ENCODE data around the gene ORM1.
"Not testable (repeated sequence)": the region's sequence is repeated elsewhere in the genome, so short reads cannot be mapped to it uniquely, and the experiment has no call there.

ORM1 gene

DNA sequence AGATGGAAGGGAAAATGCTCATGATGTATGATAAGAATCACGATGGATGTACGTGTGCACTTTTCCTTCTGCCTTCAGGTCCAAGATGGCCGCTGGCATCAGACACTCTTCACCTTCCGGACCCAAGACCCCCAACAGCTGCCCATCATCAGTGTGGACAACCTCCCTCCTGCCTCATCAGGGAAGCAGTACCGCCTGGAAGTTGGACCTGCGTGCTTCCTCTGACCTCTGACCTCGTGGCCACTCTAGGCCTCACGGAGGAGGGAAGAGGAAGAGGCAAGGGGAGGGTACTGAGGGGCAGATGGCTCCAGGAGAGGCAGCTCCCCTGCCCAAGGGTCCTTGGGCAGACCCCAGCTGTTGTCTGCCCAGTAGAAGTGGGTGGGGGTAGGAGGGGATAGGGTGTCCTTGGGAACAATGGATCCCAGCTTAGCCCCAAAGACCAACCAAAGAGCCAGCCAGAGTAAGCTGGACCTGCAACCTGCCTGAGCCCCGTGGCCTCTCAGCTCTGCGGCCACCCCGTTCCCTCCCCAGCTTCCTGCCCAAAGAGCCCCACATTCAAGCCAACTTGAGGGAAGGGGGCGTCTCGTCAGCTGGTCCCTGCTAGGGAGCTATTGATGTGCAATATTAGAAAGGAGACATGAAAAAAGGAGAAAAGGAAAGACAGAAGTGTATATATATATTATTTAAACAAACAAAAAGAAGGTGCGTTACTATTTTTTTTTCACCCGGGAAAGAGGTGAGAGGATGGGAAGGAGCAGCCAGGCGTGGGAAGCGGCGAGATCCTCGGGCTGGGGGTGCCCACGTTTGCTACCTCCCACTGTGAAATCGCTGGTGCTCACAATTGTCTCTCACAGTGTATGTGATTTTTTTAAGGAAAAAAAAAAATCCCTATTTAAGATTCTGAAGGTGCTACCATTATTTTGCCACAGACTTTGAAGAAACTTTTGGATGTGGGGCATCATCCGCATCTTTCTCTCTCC lies 12.1 kb upstream of the ORM1 start:
- no peak for DNase-seq

DNA sequence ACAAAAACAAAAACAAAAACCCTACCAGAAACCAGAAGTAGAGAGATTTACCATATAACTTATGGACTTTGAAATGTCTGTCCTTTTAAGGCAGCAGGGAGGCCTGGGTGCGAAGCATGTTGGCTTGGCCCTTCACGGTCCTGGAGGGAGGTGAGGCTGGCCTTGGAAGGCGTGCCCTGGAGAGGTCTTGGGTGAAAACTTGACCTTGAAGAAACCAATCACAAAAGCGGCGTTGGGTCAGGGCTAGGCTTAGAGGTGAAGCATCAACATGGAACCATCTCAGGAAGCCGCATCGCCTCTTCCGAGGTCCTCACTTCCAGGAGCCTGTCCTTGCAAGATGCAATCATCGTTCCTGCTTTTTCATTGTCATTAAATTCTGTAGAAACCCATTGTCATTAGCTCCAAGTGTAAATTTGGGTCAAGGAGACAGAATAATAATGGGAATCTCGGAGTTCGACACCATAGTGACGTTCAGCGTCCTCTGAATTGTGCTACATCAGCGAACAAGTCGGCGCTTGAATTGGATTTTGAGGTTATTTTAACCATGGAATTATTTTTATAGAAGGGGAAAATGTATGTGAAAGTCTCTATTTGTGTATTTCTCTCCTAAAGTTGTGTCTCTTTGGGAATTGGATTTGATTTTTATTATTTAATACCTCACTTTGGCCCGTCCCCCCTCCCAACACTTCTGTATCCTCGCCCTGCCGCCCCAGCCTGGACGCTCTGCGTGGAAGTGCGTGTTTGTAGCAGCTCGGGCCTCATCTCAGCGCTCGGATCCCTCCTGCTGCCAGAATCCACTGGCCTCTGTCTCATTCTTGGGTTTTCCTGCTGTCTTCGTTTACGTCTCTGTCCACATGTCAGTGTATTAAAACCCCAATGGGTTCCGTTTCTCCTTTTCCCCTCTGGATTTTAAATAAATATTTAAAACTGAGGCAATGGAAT lies 11.1 kb upstream of the ORM1 start:
- DNase-seq: no peak

DNA sequence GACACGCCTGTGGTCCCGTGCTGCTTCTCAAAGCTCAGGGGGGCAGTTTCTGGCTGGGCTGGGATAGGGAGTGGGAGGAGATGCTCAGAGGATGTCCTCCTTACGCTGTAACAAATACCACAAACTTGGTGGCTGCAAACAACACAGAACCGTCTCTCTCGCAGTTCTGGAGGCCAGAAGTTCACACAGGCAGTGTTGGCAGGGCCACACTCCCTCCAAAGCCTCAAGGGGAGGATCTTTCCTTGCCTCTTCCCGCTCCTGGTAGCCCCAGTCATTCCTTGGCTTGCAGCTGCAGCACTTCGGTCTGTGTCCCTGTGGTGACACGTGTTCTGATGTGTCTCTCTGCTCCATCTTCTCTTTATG lies 10.4 kb upstream of the ORM1 start:
- DNase-seq: no peak

DNA sequence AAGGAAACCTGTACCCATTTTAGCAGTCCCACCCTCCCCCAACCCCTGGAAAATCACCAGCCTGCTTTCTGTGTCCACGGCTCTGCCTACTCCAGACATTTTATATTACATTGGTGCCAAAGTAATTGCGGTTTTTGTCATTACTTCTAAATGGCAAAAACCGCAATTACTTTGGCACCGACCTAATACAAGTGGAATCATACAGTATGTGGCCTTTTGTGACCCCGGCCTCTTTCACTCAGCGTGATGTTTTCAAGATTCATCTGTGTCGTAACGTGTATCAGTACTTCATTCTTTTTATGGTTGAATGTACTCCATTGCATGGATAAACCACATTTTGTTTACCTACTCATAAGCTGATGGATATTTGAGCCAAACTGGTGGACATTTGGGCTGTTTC lies 9.7 kb upstream of the ORM1 start:
- DNase-seq: no peak

DNA sequence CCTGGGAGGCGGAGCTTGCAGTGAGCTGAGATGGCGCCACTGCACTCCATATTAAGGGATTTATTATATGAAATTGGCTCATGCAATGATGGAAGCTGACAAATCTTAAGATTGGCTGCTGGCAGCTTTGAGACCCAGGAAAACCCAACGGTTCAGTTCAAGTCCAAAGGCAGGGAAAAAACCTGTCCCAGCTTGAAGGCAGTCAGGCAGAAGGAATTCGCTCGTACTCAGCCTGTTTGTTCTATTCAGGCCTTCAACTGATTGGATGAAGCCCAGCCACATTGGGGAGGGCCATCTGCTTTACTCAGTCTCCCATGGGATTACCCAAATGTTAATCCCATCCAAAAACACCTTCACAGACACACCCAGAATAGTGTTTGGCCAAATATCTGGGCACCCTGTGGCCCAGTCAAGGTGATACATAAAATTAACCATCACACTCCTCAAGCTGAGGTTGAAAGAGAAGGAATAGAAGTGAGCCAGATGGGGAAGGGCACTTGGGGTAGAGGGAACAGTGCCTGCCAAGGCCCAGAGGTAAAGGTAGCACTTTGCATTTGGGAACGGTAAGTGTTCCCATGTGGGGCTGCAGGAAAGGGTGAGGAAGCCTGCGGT lies 8.5 kb upstream of the ORM1 start:
- no peak for DNase-seq

DNA sequence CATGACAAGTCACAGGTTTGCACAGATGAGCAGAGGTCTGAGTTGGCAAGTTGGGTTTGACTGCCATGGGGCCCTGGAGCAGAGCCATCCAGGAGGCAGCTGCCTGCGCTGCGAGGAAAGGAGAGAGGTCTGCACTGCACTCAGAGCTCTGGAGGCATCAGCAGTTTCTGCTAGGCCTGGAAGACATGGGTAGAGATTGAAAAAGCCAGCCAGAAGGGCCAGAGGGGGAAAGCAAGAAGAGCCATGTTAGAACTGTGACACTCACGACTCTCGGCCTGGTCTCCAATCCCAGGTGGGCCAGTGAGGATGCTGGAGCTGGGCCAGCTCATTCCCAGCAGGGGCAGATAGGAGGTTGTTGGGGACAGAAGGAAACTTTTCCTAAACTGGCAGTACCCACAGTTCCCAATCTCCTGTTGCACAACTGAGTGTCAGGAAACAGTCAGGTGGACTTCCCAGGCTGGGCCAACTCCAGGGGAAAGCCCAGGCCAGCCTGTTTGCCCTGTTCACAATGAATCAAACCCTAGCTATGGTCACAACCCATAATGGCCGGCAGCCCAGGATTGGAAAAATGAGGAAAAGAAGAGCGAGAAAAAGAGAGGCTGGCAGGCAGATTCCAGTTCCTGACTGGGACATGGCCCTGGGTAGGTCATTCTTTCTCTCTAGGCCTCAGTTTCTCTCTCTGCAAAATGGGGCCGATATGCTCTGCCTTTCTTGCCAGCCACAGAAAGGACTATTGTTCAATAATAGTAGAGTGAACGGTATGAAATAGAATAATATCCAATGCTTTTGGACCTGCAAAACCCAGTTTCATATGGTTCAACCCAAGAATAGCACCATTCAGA lies 7.8 kb upstream of the ORM1 start:
- DNase-seq: no peak

DNA sequence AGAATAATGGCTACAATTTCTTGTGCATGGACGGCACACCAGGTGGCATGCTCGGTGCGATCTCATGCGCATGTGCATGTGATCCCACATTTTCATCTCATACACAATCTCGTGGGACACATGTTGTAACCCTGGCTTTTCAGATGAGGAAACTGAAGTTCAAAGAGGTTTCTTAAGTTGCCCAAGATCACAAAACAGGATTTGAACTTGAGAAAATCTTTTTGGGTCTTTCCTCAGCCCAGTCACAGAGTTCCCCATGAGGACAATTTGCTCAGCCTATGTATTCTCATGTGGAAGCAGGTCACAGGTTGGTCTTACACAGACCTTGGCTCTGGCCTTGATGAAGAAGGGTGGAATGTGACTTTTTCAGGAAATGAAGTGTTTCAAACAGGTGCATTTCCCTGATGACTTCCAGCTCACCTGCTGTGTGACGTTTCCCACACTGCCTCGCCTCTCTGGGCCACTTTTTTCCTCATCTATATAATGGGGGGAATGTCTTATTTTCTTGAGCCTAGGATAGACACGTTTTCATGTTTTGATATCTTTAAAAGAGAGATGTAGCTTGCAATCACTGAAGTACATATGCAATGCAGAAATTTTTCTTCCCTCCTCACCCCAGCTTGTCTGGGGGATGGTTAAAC lies 7.1 kb upstream of the ORM1 start:
- DNase-seq: no peak

DNA sequence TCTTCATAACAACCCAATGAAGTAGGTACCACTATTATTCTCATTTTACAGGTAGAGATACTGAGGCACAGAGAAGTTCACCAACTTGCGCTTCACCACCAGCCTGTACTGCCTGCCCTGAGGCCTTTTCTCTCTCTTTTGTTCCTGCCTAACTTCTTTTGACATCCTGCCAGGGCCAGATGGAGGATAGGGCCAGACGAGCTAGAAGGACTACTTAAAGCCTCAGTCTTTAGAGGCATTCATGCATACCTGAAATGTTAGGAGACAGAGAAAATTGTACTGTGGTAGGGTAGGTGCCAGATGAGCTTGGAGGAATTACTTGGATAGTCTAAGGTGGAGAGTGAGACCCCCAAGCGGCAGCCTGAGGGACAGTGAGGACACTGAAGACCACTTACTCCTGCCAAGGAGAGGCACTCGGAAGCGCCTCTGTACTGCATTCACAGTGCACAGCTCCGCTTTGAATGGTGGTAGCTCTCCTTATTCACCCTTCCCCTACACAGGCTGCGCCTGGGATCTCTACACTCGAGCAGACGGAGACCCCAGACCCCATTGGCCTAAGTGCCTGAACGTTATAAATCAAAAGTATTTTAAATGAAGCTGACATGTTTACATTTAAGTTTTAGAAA lies 6.2 kb upstream of the ORM1 start:
- no peak for DNase-seq

DNA sequence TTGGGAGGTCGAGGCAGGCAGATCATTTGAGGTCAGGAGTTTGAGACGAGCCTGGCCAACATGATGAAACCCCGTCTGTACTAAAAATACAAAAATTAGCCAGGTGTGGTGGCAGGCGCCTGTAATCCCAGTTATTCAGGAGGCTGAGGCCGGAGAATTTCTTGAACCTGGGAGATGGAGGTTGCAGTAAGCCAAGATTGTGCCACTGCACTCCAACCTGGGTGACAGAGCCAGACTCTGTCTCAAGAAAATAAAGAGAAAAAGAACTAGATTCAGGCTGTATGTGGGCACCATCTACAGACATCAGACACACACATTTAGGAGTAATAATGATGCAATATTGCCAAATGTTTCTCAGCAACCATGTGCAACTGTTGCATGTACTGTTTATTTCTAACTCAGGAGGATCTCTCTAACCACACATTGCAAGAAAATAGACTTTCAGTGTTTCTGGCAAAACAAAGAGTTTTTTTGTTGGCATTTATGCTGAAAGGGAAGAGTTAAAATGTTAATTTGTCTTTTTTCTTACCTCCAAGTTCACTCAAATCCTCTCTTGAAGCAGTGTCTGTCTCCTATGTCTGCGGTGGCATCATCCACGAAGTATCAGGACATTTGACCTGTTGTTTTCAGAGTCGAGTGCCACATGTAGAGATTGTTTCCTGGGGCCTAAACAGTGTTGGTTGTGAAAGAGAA lies 5.1 kb upstream of the ORM1 start:
- no peak for DNase-seq

DNA sequence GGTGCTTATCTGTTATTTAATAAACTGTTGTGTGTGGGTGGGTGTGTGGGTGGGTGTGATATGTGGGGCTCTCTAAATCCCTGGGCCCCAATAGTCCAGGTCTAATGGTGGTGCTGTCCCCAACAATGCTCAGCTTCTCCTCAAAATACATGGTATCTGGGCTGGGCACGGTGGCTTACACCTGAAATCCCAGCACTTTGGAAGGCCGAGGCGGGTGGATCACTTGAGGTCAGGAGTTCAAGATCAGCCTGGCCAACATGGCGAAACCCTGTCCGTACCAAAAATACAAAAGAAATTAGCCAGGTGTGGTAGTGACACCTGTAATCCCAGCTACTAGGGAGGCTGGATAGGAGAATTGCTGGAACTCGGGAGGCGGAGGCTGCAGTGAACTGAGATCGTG lies 4.5 kb upstream of the ORM1 start:
- DNase-seq: no peak

DNA sequence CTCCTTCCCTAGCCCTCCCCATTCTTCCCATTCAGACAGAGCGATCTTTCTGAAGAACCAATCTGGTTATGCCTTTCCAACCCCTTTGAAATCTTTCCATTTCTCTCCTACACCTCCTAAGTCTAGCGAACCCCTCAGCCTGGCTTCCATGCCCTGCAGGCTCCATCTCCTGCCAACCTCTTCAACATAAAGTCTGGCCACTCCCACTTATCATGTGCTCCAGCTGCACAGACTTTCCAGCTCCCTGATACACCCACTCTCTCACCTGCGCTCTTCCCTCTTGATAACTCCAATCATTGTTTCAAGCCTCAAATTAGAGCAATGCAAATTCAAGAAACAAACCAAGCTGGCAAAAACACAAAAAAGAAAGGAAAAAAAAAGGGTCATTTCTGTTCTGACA lies 3.8 kb upstream of the ORM1 start:
- no peak for DNase-seq

DNA sequence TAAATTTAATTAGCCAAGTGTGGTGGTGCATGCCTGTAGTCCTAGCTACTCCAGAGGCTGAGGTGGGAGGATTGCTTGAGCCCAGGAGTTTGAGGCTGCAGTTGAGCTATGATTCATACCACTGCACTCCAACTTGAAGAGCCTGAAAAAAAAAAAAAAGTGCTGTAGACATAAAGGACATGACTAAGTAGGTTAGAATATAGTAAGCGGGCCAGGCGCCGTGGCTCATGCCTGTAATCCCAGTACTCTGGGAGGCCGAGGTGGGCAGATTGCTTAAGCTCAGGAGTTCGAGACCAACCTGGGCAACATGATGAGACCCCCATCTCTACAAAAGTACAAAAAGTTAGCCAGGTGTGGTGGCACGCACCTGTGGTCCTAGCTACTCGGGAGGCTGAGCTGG lies 2.2 kb upstream of the ORM1 start:
- DNase-seq: not testable (repeated sequence)

DNA sequence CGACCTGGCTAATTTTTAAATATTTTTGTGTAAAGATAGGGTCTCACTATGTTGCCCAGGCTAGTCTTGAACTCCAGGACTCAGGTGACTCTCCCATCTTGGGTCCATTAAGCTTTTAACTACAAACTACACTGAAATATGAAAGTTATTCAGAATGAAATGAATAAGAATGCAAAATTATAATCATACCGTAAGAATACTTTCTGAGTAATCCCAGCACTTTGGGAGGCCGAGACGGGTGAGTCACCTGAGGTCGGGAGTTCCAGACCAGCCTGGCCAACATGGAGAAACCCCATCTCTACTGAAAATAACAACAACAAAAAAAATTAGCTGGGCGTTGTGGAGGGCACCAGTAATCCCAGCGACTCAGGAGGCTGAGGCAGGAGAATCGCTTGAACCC lies 1.1 kb upstream of the ORM1 start:
- DNase-seq: no peak

DNA sequence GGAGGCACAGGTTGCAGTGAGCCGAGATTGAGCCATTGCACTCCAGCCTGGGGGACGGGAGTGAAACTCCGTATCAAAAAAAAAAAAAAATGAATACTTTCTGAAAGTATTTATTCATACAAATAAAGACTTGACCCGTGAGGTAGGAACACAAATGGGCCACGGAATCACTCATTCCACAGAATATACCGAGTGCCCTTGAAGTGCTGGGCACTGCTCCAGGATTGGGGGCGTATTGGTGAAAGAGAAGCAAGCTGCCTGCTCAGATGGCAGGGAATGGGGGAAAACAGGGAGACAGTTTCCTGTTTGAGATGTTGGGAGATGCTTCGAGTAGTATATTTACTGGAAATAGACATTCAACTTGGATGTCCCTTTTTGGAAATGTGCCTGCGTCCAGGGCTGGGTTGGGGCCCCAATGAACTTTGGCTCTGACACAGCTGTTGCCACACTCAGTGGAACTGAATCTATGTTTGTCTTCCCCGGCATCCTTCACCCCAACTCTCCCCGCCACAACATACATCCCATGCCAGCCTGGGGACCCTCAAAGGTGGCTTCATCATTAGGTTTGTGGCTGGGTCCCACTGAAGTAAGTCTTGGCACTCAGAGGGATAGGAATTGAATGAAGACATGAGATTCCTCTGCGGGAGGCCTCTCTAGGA lies 609 bp upstream of the ORM1 start:
- DNase-seq: not testable (repeated sequence)

DNA sequence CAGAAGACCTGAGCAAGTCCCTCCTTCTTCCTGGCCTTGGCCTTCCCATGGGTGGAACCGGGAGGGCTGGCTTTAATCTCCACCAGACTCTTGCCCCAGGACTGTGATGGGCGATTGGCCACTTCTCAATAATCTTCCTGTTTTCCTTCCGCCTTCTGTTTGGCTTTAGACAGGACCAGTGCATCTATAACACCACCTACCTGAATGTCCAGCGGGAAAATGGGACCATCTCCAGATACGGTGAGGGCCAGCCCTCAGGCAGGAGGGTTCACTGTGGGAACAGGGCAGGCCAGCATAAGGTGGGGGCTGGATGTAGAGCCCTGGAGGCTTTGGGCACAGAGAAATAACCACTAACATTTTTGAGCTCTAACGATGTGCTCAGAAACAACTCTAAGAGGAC lies 951 bp downstream of the ORM1 start:
- not testable (repeated sequence) for DNase-seq

DNA sequence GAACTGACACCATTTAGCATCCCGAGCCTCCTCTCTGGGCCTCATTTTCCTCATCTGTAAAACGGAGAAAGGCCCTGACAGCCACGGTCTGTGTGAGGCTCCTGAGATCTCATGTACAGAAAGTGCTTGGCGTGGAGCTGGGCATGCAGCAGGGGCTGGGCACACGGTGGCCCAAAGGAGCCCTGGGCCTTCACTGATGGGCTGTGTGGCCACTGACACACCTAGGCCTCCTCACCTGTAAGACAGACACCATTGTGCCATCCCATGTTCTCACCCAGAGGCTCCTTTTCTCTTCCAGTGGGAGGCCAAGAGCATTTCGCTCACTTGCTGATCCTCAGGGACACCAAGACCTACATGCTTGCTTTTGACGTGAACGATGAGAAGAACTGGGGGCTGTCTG lies 1.6 kb downstream of the ORM1 start:
- no peak for DNase-seq

DNA sequence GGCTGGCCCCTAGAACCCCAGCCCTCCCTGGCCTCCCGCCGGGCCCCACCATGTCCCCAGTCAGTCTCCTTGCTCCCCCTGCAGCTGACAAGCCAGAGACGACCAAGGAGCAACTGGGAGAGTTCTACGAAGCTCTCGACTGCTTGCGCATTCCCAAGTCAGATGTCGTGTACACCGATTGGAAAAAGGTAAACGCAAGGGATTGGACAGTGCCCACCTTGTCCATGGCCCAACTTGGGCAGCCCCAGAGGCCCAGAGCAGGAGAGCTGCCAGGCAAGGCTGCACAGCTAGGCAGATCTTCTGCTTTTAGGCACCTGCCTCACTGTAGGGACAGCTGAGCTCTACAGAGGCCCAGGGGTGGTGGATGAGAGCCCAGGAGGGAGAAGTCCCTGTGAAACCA lies 2.1 kb downstream of the ORM1 start:
- DNase-seq: not testable (repeated sequence)

DNA sequence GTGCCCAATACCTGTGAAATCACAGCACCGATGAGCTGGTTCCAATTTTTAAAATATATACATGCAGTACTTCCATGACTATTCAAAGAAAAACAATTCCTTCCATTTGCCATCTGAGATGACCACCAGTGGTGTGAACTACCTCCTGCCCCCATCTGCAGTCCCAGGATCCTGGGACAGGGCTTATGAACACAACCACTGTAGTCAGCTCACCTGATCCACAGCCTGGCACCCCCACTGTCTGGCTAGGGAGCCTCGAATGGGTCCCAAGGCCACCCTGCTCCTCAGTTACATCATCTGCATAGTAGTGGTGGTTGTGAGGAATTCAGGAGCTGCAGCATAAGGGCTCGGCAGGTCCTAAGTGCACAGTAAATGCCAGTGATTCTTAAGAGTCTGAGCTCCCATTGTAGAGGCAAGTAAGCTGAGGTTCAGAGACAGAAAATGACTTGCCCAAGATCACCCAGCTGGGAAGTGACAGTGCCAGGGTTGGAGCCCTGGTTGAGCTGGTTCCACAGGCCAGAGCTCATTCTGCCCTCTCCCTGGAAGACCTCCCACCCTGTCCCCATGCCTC lies 2.9 kb downstream of the ORM1 start:
- not testable (repeated sequence) for DNase-seq

DNA sequence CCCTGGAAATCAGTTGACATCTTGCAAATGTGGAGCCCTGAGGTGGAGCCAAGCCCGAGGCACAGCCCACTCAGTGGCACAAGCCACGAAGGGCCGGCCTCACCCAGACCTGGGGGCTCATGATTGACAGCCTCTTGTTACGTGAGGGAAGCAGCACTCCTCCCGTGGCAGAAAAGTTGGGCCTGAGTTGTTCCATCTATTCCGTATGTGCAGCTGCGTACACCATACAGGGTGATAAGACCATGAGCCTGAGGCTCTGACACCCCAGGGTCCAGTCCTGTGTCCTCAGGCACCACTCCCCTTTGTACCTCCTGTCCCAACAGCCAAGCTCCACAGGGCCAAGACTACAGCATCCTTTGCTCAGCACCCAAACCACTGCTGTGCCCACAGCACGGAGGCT lies 4.9 kb downstream of the ORM1 start:
- DNase-seq: no peak

DNA sequence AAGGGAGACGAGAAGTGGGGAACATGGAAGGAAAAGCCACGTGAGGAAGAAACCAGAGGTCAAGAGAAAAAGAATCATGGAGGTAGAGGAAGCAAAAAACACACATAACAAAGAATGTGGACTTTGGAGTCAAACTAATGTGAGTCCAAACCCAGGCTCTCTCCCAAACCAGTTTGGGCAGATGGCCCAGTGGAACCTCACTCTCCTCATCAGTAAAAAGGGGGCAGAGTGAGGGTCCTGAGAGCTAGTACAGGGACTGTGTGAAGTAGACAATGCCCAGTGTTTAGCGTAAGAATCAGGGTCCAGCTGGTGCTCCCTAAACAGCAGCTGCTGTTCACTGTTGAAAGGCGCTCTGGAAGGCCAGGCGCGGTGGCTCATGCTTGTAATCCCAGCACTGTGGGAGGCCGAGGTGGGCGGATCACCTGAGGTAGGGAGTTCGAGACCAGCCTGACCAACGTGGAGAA lies 5.5 kb downstream of the ORM1 start:
- not testable (repeated sequence) for DNase-seq

Data from CD4-positive, alpha-beta T cell treated with Interleukin-17A for 1 hour (primary cell).